ENCODE data around the gene ZCCHC14. TPM values are rescaled to one million over a fixed set of nuclear protein-coding genes. Genes with fewer than 3 reads are reported as not detected.

The ZCCHC14 gene
- total and polyA plus RNA-seq, 2 of the 8 experiments (the other 6 are each of a cell fraction or from before 2014, with no cell fraction given), result 8.2 to 28.2 TPM

- TF ChIP-seq MAFK (IDR thresholded peaks at IDR 0.05; ENCODE audit: low read depth, low read length) (no peak), HDAC6 (IDR thresholded peaks at IDR 0.05; ENCODE audit: low read depth, low read length) (no peak)
Observed at GRCh38 chr16:87443016-87443415, 49.8 kb downstream of the ZCCHC14 start (continued).
